HUES48 (cell line): ENCODE measurements around the gene PKD1.
"Not testable (repeated sequence)": the region's sequence is repeated elsewhere in the genome, so short reads cannot be mapped to it uniquely, and the experiment has no call there.

Experiments
- H3K27ac ChIP-seq: one replicate; pipeline ENCODE4 v1.7.0; 2013; ENCODE audit warnings: low read depth, low read length, inconsistent platforms
- H3K27me3 ChIP-seq: 2 replicates; pipeline ENCODE4 v1.6.1; 2013; ENCODE audit warnings: mild to moderate bottlenecking, low read length; ENCODE audit not compliant: control insufficient read depth, insufficient read depth
- H3K36me3 ChIP-seq: 2 replicates; pipeline ENCODE4 v1.6.1; 2013; ENCODE audit warnings: low read length; ENCODE audit not compliant: control insufficient read depth, insufficient read depth
- H3K4me1 ChIP-seq: 2 replicates; pipeline ENCODE4 v1.6.1; 2013; ENCODE audit warnings: mild to moderate bottlenecking, low read length; ENCODE audit not compliant: control insufficient read depth, insufficient read depth
- H3K4me3 ChIP-seq: 2 replicates; pipeline ENCODE4 v1.5.1; 2013; ENCODE audit warnings: mild to moderate bottlenecking, low read depth, low read length
- H3K9ac ChIP-seq: 2 replicates; pipeline ENCODE4 v1.6.1; 2013; ENCODE audit warnings: mild to moderate bottlenecking, low read depth, low read length, moderate library complexity
- H3K9me3 ChIP-seq: 2 replicates; pipeline ENCODE4 v1.6.1; 2013; ENCODE audit warnings: low read length; ENCODE audit not compliant: control insufficient read depth, insufficient read depth

The PKD1 gene

GRCh38 chr16:2122429-2122828 lies 13.3 kb downstream of the PKD1 start:
- peaks cover 8% of the 10 kb centered on the region for H3K4me1 ChIP-seq
- no peaks in the 10 kb centered on the region for H3K36me3 ChIP-seq
- no peak overlapping the region for H3K4me3 ChIP-seq
- H3K27ac ChIP-seq, result no peak overlapping the region
- no peak overlapping the region for H3K9ac ChIP-seq
- no peaks in the 10 kb centered on the region for H3K27me3 ChIP-seq
- H3K9me3 ChIP-seq, result no peaks in the 10 kb centered on the region

DNA sequence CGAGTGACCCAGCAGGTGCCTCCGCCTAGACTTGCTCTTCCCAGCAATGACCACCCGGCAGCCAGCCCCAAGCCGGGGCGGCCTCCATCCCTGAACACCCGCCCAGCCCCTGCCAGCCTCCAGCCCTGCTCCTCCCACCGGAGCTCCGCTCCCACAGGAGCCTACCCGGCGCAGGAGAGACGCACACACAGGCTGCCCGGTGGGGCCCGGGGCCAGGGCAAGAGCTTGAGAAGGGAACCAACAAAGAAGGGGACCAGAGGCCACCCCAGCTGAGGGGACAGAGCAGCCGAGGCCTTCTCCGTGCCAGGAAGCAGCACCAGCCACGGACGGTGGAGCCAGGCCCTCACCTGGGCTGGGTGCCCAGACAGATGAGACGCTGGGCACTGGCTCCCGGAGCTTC lies 13.8 kb downstream of the PKD1 start:
- no peaks in the 10 kb centered on the region for H3K9me3 ChIP-seq
- H3K9ac ChIP-seq, result no peak overlapping the region
- H3K4me1 ChIP-seq, result peaks cover 8% of the 10 kb centered on the region
- no peaks in the 10 kb centered on the region for H3K36me3 ChIP-seq
- H3K27ac ChIP-seq, result no peak overlapping the region
- H3K27me3 ChIP-seq, result no peaks in the 10 kb centered on the region
- no peak overlapping the region for H3K4me3 ChIP-seq

DNA sequence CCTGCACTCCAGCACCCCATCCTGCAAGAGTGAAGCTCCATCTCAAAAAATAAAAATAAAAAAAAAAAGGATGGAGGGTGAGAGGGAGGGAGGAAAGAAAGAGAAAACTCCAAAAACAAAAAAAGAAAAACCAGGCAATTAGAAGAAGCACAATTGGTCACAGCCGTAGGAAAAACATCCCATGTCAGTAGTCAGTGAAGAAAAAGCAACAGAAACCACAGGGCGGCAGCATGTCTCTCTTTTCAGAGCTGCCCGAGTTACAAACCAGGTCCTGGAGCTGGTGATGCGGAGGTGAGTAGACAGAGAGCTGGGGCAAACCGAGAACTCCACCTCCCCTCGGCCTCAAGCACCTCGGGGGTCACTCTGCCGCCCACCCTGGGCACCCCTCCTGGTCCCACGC lies 14.4 kb downstream of the PKD1 start:
- not testable (repeated sequence) for H3K4me3 ChIP-seq, H3K9me3 ChIP-seq, H3K27ac ChIP-seq, H3K36me3 ChIP-seq, H3K4me1 ChIP-seq, H3K9ac ChIP-seq, H3K27me3 ChIP-seq

- not testable (repeated sequence) for H3K36me3 ChIP-seq, H3K9me3 ChIP-seq, H3K9ac ChIP-seq, H3K4me3 ChIP-seq, H3K27me3 ChIP-seq, H3K27ac ChIP-seq, H3K4me1 ChIP-seq
Observed at GRCh38 chr16:2117960-2118722, 17.6 kb downstream of the PKD1 start.

DNA sequence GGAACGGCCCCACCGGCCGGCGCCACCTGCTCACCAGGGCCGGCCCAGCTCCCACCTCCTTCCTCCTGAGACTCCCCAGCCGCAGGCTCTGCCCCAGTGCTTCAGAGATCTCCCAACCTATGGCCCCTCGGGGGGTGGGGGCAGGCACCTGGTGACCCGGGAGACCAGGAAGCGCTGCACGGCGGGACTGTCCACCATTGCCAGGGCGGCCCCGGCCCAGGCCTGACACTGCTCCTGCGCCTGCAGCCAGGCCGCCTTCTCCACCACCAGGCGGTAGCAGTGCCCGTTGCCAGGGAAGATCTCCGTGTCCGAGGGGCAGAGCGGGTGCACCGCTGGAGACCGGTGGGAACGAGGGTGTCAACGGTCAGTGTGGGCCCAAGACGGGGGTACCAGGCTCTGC lies 18.4 kb downstream of the PKD1 start:
- H3K9me3 ChIP-seq, H3K9ac ChIP-seq, H3K36me3 ChIP-seq, H3K27me3 ChIP-seq, H3K27ac ChIP-seq, H3K4me3 ChIP-seq, H3K4me1 ChIP-seq: not testable (repeated sequence)

DNA sequence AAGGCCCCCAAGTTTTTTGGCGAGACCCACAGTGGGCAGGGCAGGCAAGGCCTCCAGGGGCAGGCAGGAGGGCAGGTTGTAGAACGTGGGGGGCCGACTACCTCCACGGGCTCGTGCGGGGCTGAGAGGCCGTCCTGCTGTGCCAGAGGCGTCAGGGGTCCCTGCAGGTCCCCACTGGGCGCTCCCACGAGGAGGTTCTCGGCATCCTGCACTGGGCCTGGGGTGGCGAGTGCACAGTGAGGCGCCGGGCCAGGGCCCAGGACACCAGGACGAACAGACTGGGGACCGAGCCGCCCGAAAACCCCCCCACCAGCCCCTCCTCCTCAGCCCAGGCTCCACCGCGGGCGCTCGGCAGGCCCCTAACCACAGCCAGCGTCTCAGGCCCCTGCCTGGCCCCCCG lies 19.3 kb downstream of the PKD1 start:
- not testable (repeated sequence) for H3K4me3 ChIP-seq, H3K4me1 ChIP-seq, H3K9ac ChIP-seq, H3K36me3 ChIP-seq, H3K9me3 ChIP-seq, H3K27ac ChIP-seq, H3K27me3 ChIP-seq

- Histone ChIP-seq H3K36me3 (peaks cover 5% of the 10 kb centered on the region; the same call in 1 of the 2 replicates), H3K27ac (no peak overlapping the region), H3K9me3 (no peaks in the 10 kb centered on the region), H3K9ac (no peak overlapping the region), H3K4me3 (no peak overlapping the region), H3K27me3 (no peaks in the 10 kb centered on the region), H3K4me1 (no peaks in the 10 kb centered on the region)
Observed at GRCh38 chr16:2115591-2115973, 20.1 kb downstream of the PKD1 start.

DNA sequence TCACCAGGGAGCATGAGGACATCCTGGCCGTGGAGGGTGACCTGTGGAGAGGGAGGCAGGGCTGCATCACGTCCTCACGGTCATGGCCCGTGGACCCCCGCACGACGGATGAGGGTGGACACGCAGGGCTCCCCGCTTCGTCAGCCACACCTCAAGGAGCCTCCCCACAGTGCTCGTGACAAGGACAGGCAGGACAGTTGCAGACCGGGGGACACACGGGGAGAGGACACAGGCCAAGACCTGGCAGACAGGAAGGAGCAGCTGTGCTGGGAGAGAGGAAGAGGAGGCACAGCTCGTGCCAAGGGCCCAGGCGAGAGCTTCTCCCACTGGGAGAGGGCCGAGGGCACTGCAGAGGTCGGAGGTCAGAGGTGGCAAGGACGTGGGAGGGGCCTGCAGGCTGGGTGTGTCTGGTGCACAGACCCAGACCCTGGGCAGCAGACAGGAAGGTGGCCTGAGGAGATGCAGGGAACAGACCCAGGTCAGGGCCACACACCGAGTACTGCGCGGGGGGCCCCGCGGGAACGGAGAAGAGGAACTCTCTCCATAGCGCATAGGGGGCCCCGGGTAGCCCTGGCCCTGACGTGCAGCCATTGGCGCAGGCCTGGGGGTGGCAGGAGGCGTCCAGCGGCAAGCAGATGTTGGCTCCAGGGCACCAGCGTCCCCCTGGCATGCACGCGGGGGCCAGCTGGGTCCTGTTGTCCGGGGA lies 20.7 kb downstream of the PKD1 start:
- H3K9ac ChIP-seq, H3K9me3 ChIP-seq, H3K27me3 ChIP-seq, H3K4me1 ChIP-seq, H3K4me3 ChIP-seq, H3K27ac ChIP-seq: not testable (repeated sequence)
- peaks cover 10% of the 10 kb centered on the region; the same call in 1 of the 2 replicates for H3K36me3 ChIP-seq

GRCh38 chr16:2114225-2114624 lies 21.5 kb downstream of the PKD1 start:
- H3K4me3 ChIP-seq, H3K4me1 ChIP-seq, H3K9me3 ChIP-seq, H3K27me3 ChIP-seq, H3K27ac ChIP-seq, H3K9ac ChIP-seq: not testable (repeated sequence)
- peaks cover 14% of the 10 kb centered on the region; the same call in 1 of the 2 replicates for H3K36me3 ChIP-seq

DNA sequence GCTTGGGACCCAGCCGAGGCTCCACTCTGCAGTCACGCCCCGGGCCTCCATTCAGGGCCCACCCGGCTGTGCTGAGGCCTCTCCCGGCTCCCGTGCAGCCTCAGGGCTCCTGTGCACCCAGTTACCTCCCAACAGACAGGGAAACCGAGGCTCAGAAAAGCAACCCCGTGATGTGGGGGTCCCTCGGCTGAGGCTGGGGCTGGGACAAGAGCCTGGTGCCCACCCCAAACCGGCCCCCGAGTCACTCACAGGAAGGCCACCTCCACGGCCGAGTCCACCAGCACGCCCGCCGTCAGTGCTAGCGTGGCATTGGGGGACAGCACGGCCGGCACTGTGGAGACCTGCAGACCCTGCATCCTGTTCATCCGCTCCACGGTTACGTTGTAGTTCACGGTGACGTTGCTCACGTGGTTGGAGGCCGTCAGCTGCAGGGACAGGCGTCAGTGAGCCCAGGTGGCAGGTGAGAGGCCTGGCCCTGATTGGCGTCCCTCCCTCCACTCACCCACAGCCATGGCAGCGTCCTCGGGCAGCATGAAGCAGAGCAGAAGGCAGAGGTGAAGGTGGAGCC lies 23.1 kb downstream of the PKD1 start:
- H3K9ac ChIP-seq, result not testable (repeated sequence)
- peaks cover 22% of the 10 kb centered on the region for H3K36me3 ChIP-seq

More for the DNA sequence above, 23.1 kb downstream of the PKD1 start:
- not testable (repeated sequence) for H3K27me3 ChIP-seq, H3K9me3 ChIP-seq, H3K4me3 ChIP-seq, H3K27ac ChIP-seq, H3K4me1 ChIP-seq
